ENCODE measurements around the gene DCP1A. TPM values are rescaled to one million over a fixed set of nuclear protein-coding genes. Genes with fewer than 3 reads are reported as not detected.
"Not testable (repeated sequence)": the region's sequence is repeated elsewhere in the genome, so short reads cannot be mapped to it uniquely, and the experiment has no call there.

The DCP1A gene
- total RNA-seq, 1 donor from 2014 or later = 5.0 TPM

GRCh38 chr3:53354945-53355498 is 7.7 kb upstream of the DCP1A start:
- FAIRE-seq = no peak

GRCh38 chr3:53353202-53353601 is 5.9 kb upstream of the DCP1A start:
- Histone ChIP-seq H3K4me3 (ENCODE audit: low read depth, low read length) (no peak overlapping the region), H3K36me3 (ENCODE audit: control insufficient read depth, insufficient read depth, low read length) (no peaks in the 10 kb centered on the region), H3K27me3 (ENCODE audit: control insufficient read depth, insufficient read depth, low read length) (no peaks in the 10 kb centered on the region)
- DNase-seq (ENCODE audit: low read depth) = no peak
- no peak for TF ChIP-seq CTCF (IDR thresholded peaks at IDR 0.05; ENCODE audit: insufficient read depth, low read length, severe bottlenecking)
- no peak for FAIRE-seq

More at GRCh38 chr3:53354945-53355498, 7.7 kb upstream of the DCP1A start:
- H3K36me3 ChIP-seq (ENCODE audit: control insufficient read depth, insufficient read depth, low read length) = no peaks in the 10 kb centered on the region
- H3K27me3 ChIP-seq (ENCODE audit: control insufficient read depth, insufficient read depth, low read length) = no peaks in the 10 kb centered on the region
- no peak for TF ChIP-seq CTCF (IDR thresholded peaks at IDR 0.05; ENCODE audit: insufficient read depth, low read length, severe bottlenecking)
- no peak overlapping the region for H3K4me3 ChIP-seq (ENCODE audit: low read depth, low read length)
- peak; percentile 51 for DNase-seq (ENCODE audit: low read depth)

- FAIRE-seq = no peak
- peak; percentile 22 for TF ChIP-seq CTCF (IDR thresholded peaks at IDR 0.05; ENCODE audit: insufficient read depth, low read length, severe bottlenecking)
- Histone ChIP-seq H3K4me3 (ENCODE audit: low read depth, low read length) (no peak overlapping the region), H3K27me3 (ENCODE audit: control insufficient read depth, insufficient read depth, low read length) (no peaks in the 10 kb centered on the region), H3K36me3 (ENCODE audit: control insufficient read depth, insufficient read depth, low read length) (no peaks in the 10 kb centered on the region)
- peak; percentile 20 for DNase-seq (ENCODE audit: low read depth)
These were observed 3.3 kb upstream of the DCP1A start for GRCh38 chr3:53350652-53351051.

- not testable (repeated sequence) for DNase-seq (ENCODE audit: low read depth); H3K27me3 ChIP-seq (ENCODE audit: control insufficient read depth, insufficient read depth, low read length); FAIRE-seq; H3K36me3 ChIP-seq (ENCODE audit: control insufficient read depth, insufficient read depth, low read length)
- H3K4me3 ChIP-seq (ENCODE audit: low read depth, low read length) = peak overlapping the region; percentile 95
These were observed 775 bp upstream of the DCP1A start for GRCh38 chr3:53348118-53348517.

GRCh38 chr3:53346922-53347260 is 452 bp downstream of the DCP1A start:
- no peak for TF ChIP-seq CTCF (IDR thresholded peaks at IDR 0.05; ENCODE audit: insufficient read depth, low read length, severe bottlenecking)
- FAIRE-seq (no peak), DNase-seq (ENCODE audit: low read depth) (no peak)
- H3K36me3 ChIP-seq (ENCODE audit: control insufficient read depth, insufficient read depth, low read length) = no peaks in the 10 kb centered on the region
- peak overlapping the region; percentile 95 for H3K4me3 ChIP-seq (ENCODE audit: low read depth, low read length)
- H3K27me3 ChIP-seq (ENCODE audit: control insufficient read depth, insufficient read depth, low read length) = no peaks in the 10 kb centered on the region

GRCh38 chr3:53346514-53346913 is 829 bp downstream of the DCP1A start:
- FAIRE-seq (no peak), DNase-seq (ENCODE audit: low read depth) (peak; percentile 21)
- no peaks in the 10 kb centered on the region for H3K27me3 ChIP-seq (ENCODE audit: control insufficient read depth, insufficient read depth, low read length)
- no peaks in the 10 kb centered on the region for H3K36me3 ChIP-seq (ENCODE audit: control insufficient read depth, insufficient read depth, low read length)
- H3K4me3 ChIP-seq (ENCODE audit: low read depth, low read length) = peak overlapping the region; percentile 95
- no peak for TF ChIP-seq CTCF (IDR thresholded peaks at IDR 0.05; ENCODE audit: insufficient read depth, low read length, severe bottlenecking)

Measured in bronchial epithelial cell (primary cell).